ENCODE results near the gene EVA1B. TPM values are rescaled to one million over a fixed set of nuclear protein-coding genes. Genes with fewer than 3 reads are reported as not detected.

Gene EVA1B
- total and polyA plus RNA-seq, 2 of the 13 experiments (the other 11 are each of a cell fraction or from before 2014, with no cell fraction given): 3.9 to 6.6 TPM

- TF ChIP-seq, protein P1, sequence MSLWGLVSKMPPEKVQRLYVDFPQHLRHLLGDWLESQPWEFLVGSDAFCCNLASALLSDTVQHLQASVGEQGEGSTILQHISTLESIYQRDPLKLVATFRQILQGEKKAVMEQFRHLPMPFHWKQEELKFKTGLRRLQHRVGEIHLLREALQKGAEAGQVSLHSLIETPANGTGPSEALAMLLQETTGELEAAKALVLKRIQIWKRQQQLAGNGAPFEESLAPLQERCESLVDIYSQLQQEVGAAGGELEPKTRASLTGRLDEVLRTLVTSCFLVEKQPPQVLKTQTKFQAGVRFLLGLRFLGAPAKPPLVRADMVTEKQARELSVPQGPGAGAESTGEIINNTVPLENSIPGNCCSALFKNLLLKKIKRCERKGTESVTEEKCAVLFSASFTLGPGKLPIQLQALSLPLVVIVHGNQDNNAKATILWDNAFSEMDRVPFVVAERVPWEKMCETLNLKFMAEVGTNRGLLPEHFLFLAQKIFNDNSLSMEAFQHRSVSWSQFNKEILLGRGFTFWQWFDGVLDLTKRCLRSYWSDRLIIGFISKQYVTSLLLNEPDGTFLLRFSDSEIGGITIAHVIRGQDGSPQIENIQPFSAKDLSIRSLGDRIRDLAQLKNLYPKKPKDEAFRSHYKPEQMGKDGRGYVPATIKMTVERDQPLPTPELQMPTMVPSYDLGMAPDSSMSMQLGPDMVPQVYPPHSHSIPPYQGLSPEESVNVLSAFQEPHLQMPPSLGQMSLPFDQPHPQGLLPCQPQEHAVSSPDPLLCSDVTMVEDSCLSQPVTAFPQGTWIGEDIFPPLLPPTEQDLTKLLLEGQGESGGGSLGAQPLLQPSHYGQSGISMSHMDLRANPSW (CRISPR knock-in tag; IDR thresholded peaks at IDR 0.05; ENCODE audit: borderline replicate concordance): 0 out of 2 replicates have a peak, but pooled peaks have one; percentile 47
- peak; percentile 54 for TF ChIP-seq ZMYM3 (CRISPR knock-in tag; IDR thresholded peaks at IDR 0.05)
- TF ChIP-seq NR2C2 (CRISPR knock-in tag; IDR thresholded peaks at IDR 0.05; ENCODE audit: borderline replicate concordance): no peak
- TF ChIP-seq ZBTB43 (CRISPR knock-in tag; conservative IDR thresholded peaks at IDR 0.05): no peak
- TF ChIP-seq SRF (IDR thresholded peaks at IDR 0.05; ENCODE audit: low read depth, low read length): no peak
- no peak for TF ChIP-seq GPN1 (CRISPR knock-in tag; IDR thresholded peaks at IDR 0.05; ENCODE audit: borderline replicate concordance)
- TF ChIP-seq BORCS8-MEF2B (CRISPR knock-in tag; IDR thresholded peaks at IDR 0.05): peak; percentile 65; the same call in 1 of the 2 replicates
- TF ChIP-seq ATF1 (CRISPR knock-in tag; IDR thresholded peaks at IDR 0.05): no peak
- TF ChIP-seq ZNF775 (CRISPR knock-in tag; IDR thresholded peaks at IDR 0.05; ENCODE audit: borderline replicate concordance): no peak
- TF ChIP-seq ZNF30 (CRISPR knock-in tag; IDR thresholded peaks at IDR 0.05): no peak
- TF ChIP-seq, protein P2, sequence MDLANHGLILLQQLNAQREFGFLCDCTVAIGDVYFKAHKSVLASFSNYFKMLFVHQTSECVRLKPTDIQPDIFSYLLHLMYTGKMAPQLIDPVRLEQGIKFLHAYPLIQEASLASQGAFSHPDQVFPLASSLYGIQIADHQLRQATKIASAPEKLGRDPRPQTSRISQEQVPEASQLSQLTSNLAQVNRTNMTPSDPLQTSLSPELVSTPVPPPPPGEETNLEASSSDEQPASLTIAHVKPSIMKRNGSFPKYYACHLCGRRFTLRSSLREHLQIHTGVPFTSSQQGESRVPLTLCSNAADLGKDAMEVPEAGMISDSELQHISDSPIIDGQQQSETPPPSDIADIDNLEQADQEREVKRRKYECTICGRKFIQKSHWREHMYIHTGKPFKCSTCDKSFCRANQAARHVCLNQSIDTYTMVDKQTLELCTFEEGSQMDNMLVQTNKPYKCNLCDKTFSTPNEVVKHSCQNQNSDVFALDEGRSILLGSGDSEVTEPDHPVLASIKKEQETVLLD (CRISPR knock-in tag; IDR thresholded peaks at IDR 0.05; ENCODE audit: low read depth): no peak
- TF ChIP-seq, protein P3, sequence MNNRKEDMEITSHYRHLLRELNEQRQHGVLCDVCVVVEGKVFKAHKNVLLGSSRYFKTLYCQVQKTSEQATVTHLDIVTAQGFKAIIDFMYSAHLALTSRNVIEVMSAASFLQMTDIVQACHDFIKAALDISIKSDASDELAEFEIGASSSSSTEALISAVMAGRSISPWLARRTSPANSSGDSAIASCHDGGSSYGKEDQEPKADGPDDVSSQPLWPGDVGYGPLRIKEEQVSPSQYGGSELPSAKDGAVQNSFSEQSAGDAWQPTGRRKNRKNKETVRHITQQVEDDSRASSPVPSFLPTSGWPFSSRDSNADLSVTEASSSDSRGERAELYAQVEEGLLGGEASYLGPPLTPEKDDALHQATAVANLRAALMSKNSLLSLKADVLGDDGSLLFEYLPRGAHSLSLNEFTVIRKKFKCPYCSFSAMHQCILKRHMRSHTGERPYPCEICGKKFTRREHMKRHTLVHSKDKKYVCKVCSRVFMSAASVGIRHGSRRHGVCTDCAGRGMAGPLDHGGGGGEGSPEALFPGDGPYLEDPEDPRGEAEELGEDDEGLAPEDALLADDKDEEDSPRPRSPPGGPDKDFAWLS (CRISPR knock-in tag; IDR thresholded peaks at IDR 0.05; ENCODE audit: borderline replicate concordance): no peak
- no peak for TF ChIP-seq ZNF468 (CRISPR knock-in tag; IDR thresholded peaks at IDR 0.05)
- no peak for TF ChIP-seq ZNF790 (CRISPR knock-in tag; IDR thresholded peaks at IDR 0.05; ENCODE audit: borderline replicate concordance)
- TF ChIP-seq PRDM4 (CRISPR knock-in tag; IDR thresholded peaks at IDR 0.05; ENCODE audit: borderline replicate concordance): no peak
- TF ChIP-seq TFDP2 (CRISPR knock-in tag; IDR thresholded peaks at IDR 0.05): no peak
- TF ChIP-seq MTF1 (CRISPR knock-in tag; IDR thresholded peaks at IDR 0.05): no peak
- TF ChIP-seq KDM1A (CRISPR knock-in tag; IDR thresholded peaks at IDR 0.05): peak; percentile 11
These were observed at the start of gene EVA1B (continued) for GRCh38 chr1:36323636-36324352.
